DOHH2 (cell line): ENCODE data around the gene NKAIN2.
"Not testable (repeated sequence)": the region's sequence is repeated elsewhere in the genome, so short reads cannot be mapped to it uniquely, and the experiment has no call there.

Experiments
- H3F3A ChIP-seq: fragments of 200-600 bp; sonication (generic), shearing (Covaris generic); 2 replicates; pipeline ENCODE4 v1.6.0; 2016; ENCODE audit warnings: antibody characterized with exemption, mild to moderate bottlenecking; ENCODE audit not compliant: control insufficient read depth, insufficient read depth
- H3K27ac ChIP-seq: fragments of 200-600 bp; sonication (generic); 2 replicates; pipeline ENCODE4 v1.5.1; 2014; ENCODE audit warnings: low read depth, mild to moderate bottlenecking, low read length, moderate library complexity
- H3K27me3 ChIP-seq: fragments of 200-600 bp; sonication (generic); 2 replicates; pipeline ENCODE4 v1.6.1; 2014; ENCODE audit warnings: mild to moderate bottlenecking, low read length, mixed read lengths; ENCODE audit not compliant: control insufficient read depth
- H3K36me3 ChIP-seq: fragments of 200-600 bp; sonication (generic); 2 replicates; pipeline ENCODE4 v1.6.1; 2014; ENCODE audit warnings: mild to moderate bottlenecking, low read length, moderate library complexity, mixed read lengths; ENCODE audit not compliant: control insufficient read depth
- H3K4me1 ChIP-seq: fragments of 200-600 bp; sonication (generic); 2 replicates; pipeline ENCODE4 v1.6.1; 2014; ENCODE audit warnings: mild to moderate bottlenecking, low read length, mixed read lengths; ENCODE audit not compliant: control insufficient read depth
- H3K4me2 ChIP-seq: fragments of 200-600 bp; sonication (generic); 2 replicates; pipeline ENCODE4 v1.6.0; 2014; ENCODE audit warnings: mild to moderate bottlenecking, low read length, moderate library complexity
- H3K4me3 ChIP-seq: fragments of 200-600 bp; sonication (generic); 2 replicates; pipeline ENCODE4 v1.5.1; 2014; ENCODE audit warnings: mild to moderate bottlenecking, low read length, mixed read lengths
- H3K79me2 ChIP-seq: fragments of 200-600 bp; sonication (generic); 2 replicates; pipeline ENCODE4 v1.6.1; 2014; ENCODE audit warnings: mild to moderate bottlenecking, low read length, mixed read lengths; ENCODE audit not compliant: control insufficient read depth
- H3K9me2 ChIP-seq: fragments of 200-600 bp; sonication (generic); replicated peaks from 2 replicates; pipeline ENCODE4 v1.6.1; 2014; ENCODE audit warnings: mild to moderate bottlenecking, low read length, mixed read lengths; ENCODE audit not compliant: control insufficient read depth
- H3K9me3 ChIP-seq: fragments of 200-600 bp; sonication (generic); 2 replicates; pipeline ENCODE4 v1.6.1; 2014; ENCODE audit warnings: antibody characterized with exemption, low read length, mixed read lengths; ENCODE audit not compliant: control insufficient read depth, insufficient read depth
- H4K20me1 ChIP-seq: fragments of 200-600 bp; sonication (generic); 2 replicates; pipeline ENCODE4 v1.6.0; 2014; ENCODE audit warnings: low read depth, mild to moderate bottlenecking, antibody characterized with exemption, low read length, moderate library complexity; ENCODE audit not compliant: control insufficient read depth, insufficient read depth
- EZH2phosphoT487 ChIP-seq: fragments of 200-600 bp; sonication (generic); IDR thresholded peaks from 2 replicates; pipeline ENCODE4 v1.6.1; 2017; ENCODE audit warnings: borderline replicate concordance, mild to moderate bottlenecking, antibody characterized with exemption, low read length, moderate library complexity, mixed read lengths
- TF ChIP-seq, protein P1 (sequence below): fragments of 200-600 bp; sonication (generic); IDR thresholded peaks from one replicate; pipeline ENCODE4 v1.5.1; 2014; ENCODE audit warnings: antibody characterized with exemption, mild to moderate bottlenecking, low read depth, low read length; ENCODE audit not compliant: poor library complexity, severe bottlenecking

The NKAIN2 gene

DNA sequence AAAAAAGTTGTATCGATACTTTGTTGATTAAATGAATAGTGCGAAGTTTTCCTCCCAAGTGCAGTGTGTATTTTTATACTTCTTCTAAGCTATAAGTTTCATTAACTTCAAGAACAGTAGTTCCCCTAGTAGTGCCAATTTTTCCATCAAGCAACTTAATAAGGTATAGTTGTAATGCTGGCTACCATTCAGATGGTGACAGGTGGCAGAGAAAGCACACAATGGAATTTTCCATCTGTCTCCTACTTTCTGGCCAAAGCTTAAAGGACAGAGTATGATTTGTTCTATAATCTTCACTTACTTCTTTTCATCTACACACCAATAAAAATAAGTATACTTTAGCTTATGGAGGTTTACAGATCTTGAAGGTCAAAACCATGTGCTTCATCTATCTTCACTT is 431.1 kb downstream of the NKAIN2 start:
- H3K9me3 ChIP-seq: no peaks in the 10 kb centered on the region
- H3K36me3 ChIP-seq: no peaks in the 10 kb centered on the region
- H3F3A ChIP-seq: no peaks in the 10 kb centered on the region
- no peaks in the 10 kb centered on the region for H3K9me2 ChIP-seq
- H3K27ac ChIP-seq: no peak overlapping the region
- no peaks in the 10 kb centered on the region for H4K20me1 ChIP-seq
- H3K79me2 ChIP-seq: no peaks in the 10 kb centered on the region
- no peaks in the 10 kb centered on the region for H3K4me1 ChIP-seq
- H3K4me3 ChIP-seq: no peak overlapping the region
- TF ChIP-seq, protein P1, sequence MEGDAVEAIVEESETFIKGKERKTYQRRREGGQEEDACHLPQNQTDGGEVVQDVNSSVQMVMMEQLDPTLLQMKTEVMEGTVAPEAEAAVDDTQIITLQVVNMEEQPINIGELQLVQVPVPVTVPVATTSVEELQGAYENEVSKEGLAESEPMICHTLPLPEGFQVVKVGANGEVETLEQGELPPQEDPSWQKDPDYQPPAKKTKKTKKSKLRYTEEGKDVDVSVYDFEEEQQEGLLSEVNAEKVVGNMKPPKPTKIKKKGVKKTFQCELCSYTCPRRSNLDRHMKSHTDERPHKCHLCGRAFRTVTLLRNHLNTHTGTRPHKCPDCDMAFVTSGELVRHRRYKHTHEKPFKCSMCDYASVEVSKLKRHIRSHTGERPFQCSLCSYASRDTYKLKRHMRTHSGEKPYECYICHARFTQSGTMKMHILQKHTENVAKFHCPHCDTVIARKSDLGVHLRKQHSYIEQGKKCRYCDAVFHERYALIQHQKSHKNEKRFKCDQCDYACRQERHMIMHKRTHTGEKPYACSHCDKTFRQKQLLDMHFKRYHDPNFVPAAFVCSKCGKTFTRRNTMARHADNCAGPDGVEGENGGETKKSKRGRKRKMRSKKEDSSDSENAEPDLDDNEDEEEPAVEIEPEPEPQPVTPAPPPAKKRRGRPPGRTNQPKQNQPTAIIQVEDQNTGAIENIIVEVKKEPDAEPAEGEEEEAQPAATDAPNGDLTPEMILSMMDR: no peak
- no peak for TF ChIP-seq EZH2phosphoT487
- H3K27me3 ChIP-seq: no peaks in the 10 kb centered on the region
- no peak overlapping the region for H3K4me2 ChIP-seq

DNA sequence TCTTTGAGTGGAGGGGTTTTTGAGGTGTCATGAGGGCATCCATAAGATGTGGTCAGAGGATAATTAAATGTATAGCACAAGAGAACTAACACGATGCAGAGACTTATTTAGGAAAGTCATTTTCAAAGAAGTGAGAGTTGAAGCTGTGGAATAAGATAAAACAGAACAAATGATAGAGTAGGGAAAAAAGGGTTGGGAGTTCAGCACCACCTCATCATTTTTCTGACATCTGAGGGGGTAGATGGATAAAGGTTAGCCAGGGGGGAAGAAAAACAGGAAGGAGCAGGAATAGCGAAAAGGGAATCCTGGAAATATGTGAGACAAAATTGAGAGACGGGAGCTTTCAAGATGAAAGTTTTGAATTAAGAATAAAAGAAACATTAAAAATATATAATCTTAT is 434.2 kb downstream of the NKAIN2 start:
- Histone ChIP-seq H3F3A (no peaks in the 10 kb centered on the region), H3K27me3 (no peaks in the 10 kb centered on the region), H4K20me1 (no peaks in the 10 kb centered on the region), H3K27ac (no peak overlapping the region), H3K4me2 (no peak overlapping the region), H3K36me3 (no peaks in the 10 kb centered on the region), H3K79me2 (no peaks in the 10 kb centered on the region), H3K4me1 (no peaks in the 10 kb centered on the region), H3K9me3 (no peaks in the 10 kb centered on the region), H3K9me2 (no peaks in the 10 kb centered on the region), H3K4me3 (no peak overlapping the region)
- TF ChIP-seq, protein P1: no peak
- TF ChIP-seq EZH2phosphoT487: no peak

GRCh38 chr6:124238408-124238807 is 434.7 kb downstream of the NKAIN2 start:
- H3K36me3 ChIP-seq, H4K20me1 ChIP-seq, H3K79me2 ChIP-seq, H3K27ac ChIP-seq, H3K4me3 ChIP-seq, H3K27me3 ChIP-seq, H3K4me2 ChIP-seq, H3K9me2 ChIP-seq, H3F3A ChIP-seq, H3K4me1 ChIP-seq, H3K9me3 ChIP-seq: not testable (repeated sequence)

DNA sequence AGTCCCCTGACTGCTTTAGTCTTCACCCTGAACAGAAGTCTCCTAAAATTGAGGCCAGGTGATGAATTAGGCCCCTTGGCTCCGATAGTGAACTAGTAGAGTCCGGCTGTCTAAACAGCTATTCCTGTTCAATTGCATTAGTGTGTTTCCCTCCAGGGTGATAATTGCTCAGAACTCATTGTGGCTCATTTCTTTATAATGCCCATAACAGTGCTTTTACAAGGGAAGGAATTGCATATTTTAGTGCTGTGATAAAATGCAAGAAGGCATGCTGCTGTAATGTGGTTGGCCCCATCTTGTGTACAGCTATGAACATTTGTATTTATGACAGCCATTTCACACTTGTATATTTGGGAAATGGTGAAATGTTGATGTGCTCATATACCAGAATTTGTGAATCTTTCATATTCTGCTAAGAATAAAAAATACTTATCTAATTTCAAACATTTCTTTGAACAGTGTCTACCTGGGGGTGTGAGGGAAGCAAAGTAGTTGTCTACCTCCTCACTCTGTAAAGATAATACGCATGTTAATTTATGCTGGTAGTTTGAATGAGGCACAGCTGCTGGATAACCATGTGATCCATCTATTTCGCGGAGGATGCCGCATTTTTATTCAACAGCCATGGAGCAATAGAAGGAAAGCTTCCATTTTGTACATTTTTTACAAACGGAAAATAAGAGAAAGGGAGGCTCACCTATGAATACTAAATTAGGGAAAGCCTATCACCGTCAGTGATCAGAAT is 451.4 kb downstream of the NKAIN2 start:
- Histone ChIP-seq H4K20me1 (no peaks in the 10 kb centered on the region), H3F3A (no peaks in the 10 kb centered on the region), H3K36me3 (no peaks in the 10 kb centered on the region), H3K79me2 (no peaks in the 10 kb centered on the region), H3K27me3 (no peaks in the 10 kb centered on the region), H3K27ac (no peak overlapping the region), H3K9me3 (no peaks in the 10 kb centered on the region), H3K4me3 (no peak overlapping the region), H3K4me2 (no peak overlapping the region), H3K9me2 (no peaks in the 10 kb centered on the region; the same call in 1 of the 2 replicates), H3K4me1 (no peaks in the 10 kb centered on the region)
- no peak for TF ChIP-seq EZH2phosphoT487
- TF ChIP-seq, protein P1: no peak
